BJ (cell line): ENCODE measurements around the gene SEC23IP. TPM values are rescaled to one million over a fixed set of nuclear protein-coding genes. Genes with fewer than 3 reads are reported as not detected.

Source experiments
- CTCF ChIA-PET: fragments of 350-600 bp; formaldehyde crosslinking; extraction: SDS; loops from one replicate; lab custom pipeline; 2021; ENCODE audit warnings: antibody characterized with exemption, inconsistent platforms; lab: Yijun Ruan, JAX
- POLR2A ChIA-PET: fragments of 300-600 bp; sonication (Branson Sonifier 250); formaldehyde crosslinking; extraction: SDS; loops from one replicate; lab custom pipeline; 2021; ENCODE audit warnings: antibody characterized with exemption; lab: Charles Lee
- DNase-seq: peaks from one replicate; pipeline ENCODE4 v3.0.0-alpha.2; 2011; ENCODE audit warnings: low read depth
- H3K27me3 ChIP-seq: 2 replicates; pipeline ENCODE4 v1.6.0; 2011; ENCODE audit warnings: low read length; ENCODE audit not compliant: control insufficient read depth, insufficient read depth
- H3K36me3 ChIP-seq: 2 replicates; pipeline ENCODE4 v1.5.1; 2011; ENCODE audit warnings: low read length; ENCODE audit not compliant: control insufficient read depth, insufficient read depth
- H3K4me3 ChIP-seq: 2 replicates; pipeline ENCODE4 v1.5.1; 2011; ENCODE audit warnings: low read depth, mild to moderate bottlenecking, control low read depth, low read length
- CTCF ChIP-seq: IDR thresholded peaks from 2 replicates; pipeline ENCODE4 v1.5.1; 2011; ENCODE audit warnings: low read depth, mild to moderate bottlenecking, control low read depth, inconsistent platforms, low read length, moderate library complexity; ENCODE audit not compliant: insufficient read depth
- polyA plus RNA-seq: library from polyadenylated mRNA; depleted of rRNA; stranded (reverse); fragments of >200 nt; gene quantifications from 2 replicates; pipeline ENCODE4 v1.2.3, GENCODE V29; 2011

Gene SEC23IP
- polyA plus RNA-seq, 1 experiment = 42.2 TPM

GRCh38 chr10:119931871-119932270, 39.3 kb downstream of the SEC23IP start:
- POLR2A ChIA-PET = no interaction called here
- peaks cover 9% of the 10 kb centered on the region for H3K36me3 ChIP-seq
- no peak for DNase-seq
- H3K4me3 ChIP-seq = no peak overlapping the region
- TF ChIP-seq CTCF = no peak
- H3K27me3 ChIP-seq = no peaks in the 10 kb centered on the region
- CTCF ChIA-PET = interaction anchor here (1.0 kb wide), 1 partner anchor 12 kb away, joined by 3 read pairs; no protein-coding TSS in a partner anchor

GRCh38 chr10:119932631-119933030, 40.1 kb downstream of the SEC23IP start:
- no peak for DNase-seq
- TF ChIP-seq CTCF = no peak
- H3K27me3 ChIP-seq = no peaks in the 10 kb centered on the region
- ChIA-PET POLR2A (no interaction called here), CTCF (interaction anchor here (0.7 to 1.0 kb wide), 4 partner anchors 11 to 330 kb away, joined by 3 read pairs; no protein-coding TSS in a partner anchor)
- H3K36me3 ChIP-seq = peaks cover 5% of the 10 kb centered on the region
- H3K4me3 ChIP-seq = no peak overlapping the region

GRCh38 chr10:119933179-119933578, 40.6 kb downstream of the SEC23IP start:
- ChIA-PET CTCF (interaction anchor here (0.7 to 1.0 kb wide), 4 partner anchors 11 to 702 kb away, joined by 3 read pairs; no protein-coding TSS in a partner anchor), POLR2A (no interaction called here)
- no peak overlapping the region for H3K4me3 ChIP-seq
- DNase-seq = no peak
- no peaks in the 10 kb centered on the region for H3K27me3 ChIP-seq
- peak; percentile 31; the same call in 1 of the 2 replicates for TF ChIP-seq CTCF
- H3K36me3 ChIP-seq = peaks cover 6% of the 10 kb centered on the region

GRCh38 chr10:119940487-119940886, 48.0 kb downstream of the SEC23IP start:
- ChIA-PET CTCF (no interaction called here), POLR2A (interaction anchor here (0.7 kb wide), 1 partner anchor 23 kb away, joined by 3 read pairs; no protein-coding TSS in a partner anchor)
- Histone ChIP-seq H3K4me3 (no peak overlapping the region), H3K36me3 (peaks cover 4% of the 10 kb centered on the region), H3K27me3 (no peaks in the 10 kb centered on the region)
- no peak for DNase-seq
- no peak for TF ChIP-seq CTCF

- peaks cover 4% of the 10 kb centered on the region for H3K36me3 ChIP-seq
These were observed 50.4 kb downstream of the SEC23IP start for GRCh38 chr10:119942973-119943372.

More at GRCh38 chr10:119942973-119943372, 50.4 kb downstream of the SEC23IP start:
- TF ChIP-seq CTCF = no peak
- no peaks in the 10 kb centered on the region for H3K27me3 ChIP-seq
- no peak for DNase-seq
- POLR2A ChIA-PET = no interaction called here
- CTCF ChIA-PET = interaction anchor here (1.8 kb wide), 1 partner anchor 9 kb away, joined by 4 read pairs; no protein-coding TSS in a partner anchor
- H3K4me3 ChIP-seq = no peak overlapping the region
